ENCODE measurements around the gene GRIK3. TPM values are rescaled to one million over a fixed set of nuclear protein-coding genes. Genes with fewer than 3 reads are reported as not detected.

Gene GRIK3
- total RNA-seq, 6 experiments from 2014 or later: not detected

- Mint-ChIP-seq H3K36me3 (ENCODE audit: low read depth) (no peaks in the 10 kb centered on the region), H3K27me3 (ENCODE audit: insufficient read depth) (no peaks in the 10 kb centered on the region; the same call in 1 of the 2 replicates), H3K4me1 (ENCODE audit: low read depth) (no peaks in the 10 kb centered on the region), H3K27ac (no peak overlapping the region), H3K9me3 (peaks cover 58% of the 10 kb centered on the region), H3K4me3 (no peak overlapping the region)
- DNase-seq: no peak
- TF ChIP-seq CTCF (IDR thresholded peaks at IDR 0.05): no peak
Observed at GRCh38 chr1:36924282-36924811, 110.0 kb downstream of the GRIK3 start.

GRCh38 chr1:36922593-36923426, 111.5 kb downstream of the GRIK3 start:
- DNase-seq: no peak
- H3K27me3 Mint-ChIP-seq (ENCODE audit: insufficient read depth): no peaks in the 10 kb centered on the region; the same call in 1 of the 2 replicates
- H3K36me3 Mint-ChIP-seq (ENCODE audit: low read depth): no peaks in the 10 kb centered on the region
- no peak overlapping the region for H3K27ac Mint-ChIP-seq
- H3K4me1 Mint-ChIP-seq (ENCODE audit: low read depth): no peaks in the 10 kb centered on the region
- TF ChIP-seq CTCF (IDR thresholded peaks at IDR 0.05): no peak
- H3K4me3 Mint-ChIP-seq: no peak overlapping the region
- peaks cover 68% of the 10 kb centered on the region for H3K9me3 Mint-ChIP-seq

- H3K4me3 Mint-ChIP-seq: no peak overlapping the region
Observed at GRCh38 chr1:36922071-36922470, 112.2 kb downstream of the GRIK3 start.

DNA sequence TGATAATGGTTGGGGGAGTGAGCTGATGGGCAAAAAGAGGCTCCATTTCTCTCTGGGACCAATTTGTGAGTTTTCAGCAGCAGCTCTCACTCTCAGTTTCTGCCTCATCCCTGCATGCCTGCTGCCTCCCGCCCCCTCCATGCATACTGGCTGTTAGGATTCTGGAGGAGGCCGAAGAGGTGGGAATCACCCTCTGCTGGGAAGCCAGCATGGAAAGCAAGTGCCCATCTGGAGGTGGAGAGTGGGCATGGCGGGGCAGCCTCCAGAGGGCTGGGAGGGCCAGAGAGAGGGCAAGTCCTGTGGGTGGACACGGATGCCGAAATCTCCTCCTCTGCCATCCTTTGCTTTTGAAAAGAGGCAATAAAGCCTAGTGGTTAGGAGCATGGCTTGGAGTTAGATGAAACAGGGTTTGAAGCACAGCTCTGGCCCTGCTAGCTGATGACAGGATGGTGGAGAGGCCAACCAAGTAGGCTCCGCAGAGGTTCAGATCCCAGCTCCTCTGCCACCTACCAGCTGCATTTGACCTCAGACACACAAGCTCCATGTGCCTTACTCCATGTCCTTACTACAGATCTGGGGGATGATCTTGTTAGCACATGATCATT, 113.4 kb downstream of the GRIK3 start:
- Mint-ChIP-seq H3K9me3 (peaks cover 69% of the 10 kb centered on the region), H3K36me3 (ENCODE audit: low read depth) (peaks cover 2% of the 10 kb centered on the region; the same call in 1 of the 2 replicates), H3K27me3 (ENCODE audit: insufficient read depth) (no peaks in the 10 kb centered on the region; the same call in 1 of the 2 replicates), H3K27ac (no peak overlapping the region), H3K4me3 (no peak overlapping the region), H3K4me1 (ENCODE audit: low read depth) (no peaks in the 10 kb centered on the region)
- no peak for DNase-seq
- no peak for TF ChIP-seq CTCF (IDR thresholded peaks at IDR 0.05)

More at GRCh38 chr1:36922071-36922470, 112.2 kb downstream of the GRIK3 start:
- Mint-ChIP-seq H3K4me1 (ENCODE audit: low read depth) (no peaks in the 10 kb centered on the region), H3K36me3 (ENCODE audit: low read depth) (no peaks in the 10 kb centered on the region), H3K27ac (no peak overlapping the region), H3K9me3 (peaks cover 67% of the 10 kb centered on the region), H3K27me3 (ENCODE audit: insufficient read depth) (no peaks in the 10 kb centered on the region; the same call in 1 of the 2 replicates)
- DNase-seq: no peak
- TF ChIP-seq CTCF (IDR thresholded peaks at IDR 0.05): no peak

- no peak for DNase-seq
- no peak for TF ChIP-seq CTCF (IDR thresholded peaks at IDR 0.05)
- H3K4me3 Mint-ChIP-seq: no peak overlapping the region
Observed at GRCh38 chr1:36920371-36920770, 113.9 kb downstream of the GRIK3 start.

More at GRCh38 chr1:36920371-36920770, 113.9 kb downstream of the GRIK3 start:
- H3K27ac Mint-ChIP-seq: no peak overlapping the region
- H3K4me1 Mint-ChIP-seq (ENCODE audit: low read depth): no peaks in the 10 kb centered on the region
- H3K27me3 Mint-ChIP-seq (ENCODE audit: insufficient read depth): no peaks in the 10 kb centered on the region; the same call in 1 of the 2 replicates
- H3K36me3 Mint-ChIP-seq (ENCODE audit: low read depth): peaks cover 6% of the 10 kb centered on the region; the same call in 1 of the 2 replicates
- H3K9me3 Mint-ChIP-seq: peaks cover 74% of the 10 kb centered on the region

Data from HFFc6 (cell line).